Upper lobe of right lung (tissue), 1 donor: ENCODE data around the gene TMEM31. TPM values are rescaled to one million over a fixed set of nuclear protein-coding genes. Genes with fewer than 3 reads are reported as not detected.

Experiments used
- ATAC-seq: fragments of 200-7000 bp; cut with Tn5 transposase; one replicate; pipeline ENCODE4 v1.9.1; 2020; ENCODE audit warnings: mild to moderate bottlenecking, moderate library complexity
- DNase-seq: peaks from one replicate; pipeline ENCODE4 v3.0.0-alpha.2; 2020
- H3K27ac ChIP-seq: fragments of 200-600 bp; one replicate; pipeline ENCODE4 v1.8.0; 2022
- H3K27me3 ChIP-seq: fragments of 200-600 bp; one replicate; pipeline ENCODE4 v1.8.0; 2022; ENCODE audit warnings: mild to moderate bottlenecking
- H3K36me3 ChIP-seq: fragments of 200-600 bp; one replicate; pipeline ENCODE4 v1.8.0; 2022
- H3K4me1 ChIP-seq: fragments of 200-600 bp; one replicate; pipeline ENCODE4 v1.8.0; 2022
- H3K4me3 ChIP-seq: fragments of 200-600 bp; one replicate; pipeline ENCODE4 v1.8.0; 2022; ENCODE audit warnings: mild to moderate bottlenecking
- H3K9me3 ChIP-seq: fragments of 200-600 bp; one replicate; pipeline ENCODE4 v1.8.0; 2022
- CTCF ChIP-seq: fragments of 200-600 bp; IDR thresholded peaks from one replicate; pipeline ENCODE4 v1.8.0; 2022; ENCODE audit warnings: antibody characterized with exemption
- intact Hi-C: fragments of 100-400 bp; cut with DNase I; formaldehyde crosslinking; loops from one replicate; pipeline ENCODE4 v1.11.0; 2022
- total RNA-seq: library from RNA; stranded (reverse); fragmentation: NEBNext Ultra II Directional; extraction: Animal tissue kit (Norgen Biotek cat#: 25700); gene quantifications from one replicate; pipeline ENCODE4 v1.2.1, GENCODE V29; 2021
- donor health status: DM: no; HTN: yes; CAD: no; lungs with severe emphysema.

Gene TMEM31
- total RNA-seq, 1 donor from 2014 or later: not detected

GRCh38 chrX:103729015-103729414, 18.3 kb downstream of the TMEM31 start:
- no peak overlapping the region for H3K4me3 ChIP-seq
- H3K27ac ChIP-seq: no peak overlapping the region
- H3K9me3 ChIP-seq: no peaks in the 10 kb centered on the region
- H3K4me1 ChIP-seq: no peaks in the 10 kb centered on the region
- DNase-seq: no peak
- no peak for ATAC-seq
- no peaks in the 10 kb centered on the region for H3K27me3 ChIP-seq
- no peak for TF ChIP-seq CTCF
- no peaks in the 10 kb centered on the region for H3K36me3 ChIP-seq
- intact Hi-C loops: no loop called here

DNA sequence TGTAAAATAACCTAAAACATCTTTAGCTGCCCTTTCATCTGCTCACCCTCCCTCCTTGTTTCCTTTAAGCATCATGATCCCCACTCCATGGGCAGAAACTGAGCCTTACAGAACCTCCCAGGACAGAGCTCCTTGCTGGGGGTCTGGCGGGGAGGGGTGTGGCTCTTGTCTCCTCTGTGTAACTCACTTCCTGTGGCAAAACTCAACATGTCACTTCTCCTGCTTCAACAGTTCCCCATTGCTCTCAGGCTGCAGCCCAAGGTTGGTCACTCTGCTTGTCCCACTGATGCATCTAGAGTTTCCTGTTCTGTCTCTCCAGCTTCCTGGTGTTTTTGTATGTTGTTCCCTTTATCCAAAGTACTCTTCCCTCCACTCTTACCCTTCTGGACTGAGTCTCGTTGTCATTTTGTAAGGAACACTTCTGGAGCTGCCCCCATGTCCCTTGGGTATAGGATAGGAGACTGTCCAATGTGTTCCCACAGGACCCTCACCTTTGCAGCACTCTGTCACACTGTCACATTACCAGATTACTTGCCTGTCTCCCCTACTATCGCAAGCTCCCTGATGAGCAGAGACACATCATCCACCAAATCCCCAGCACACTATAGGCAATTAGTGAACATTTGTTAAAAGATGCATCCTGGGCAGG, 19.6 kb downstream of the TMEM31 start:
- no peaks in the 10 kb centered on the region for H3K36me3 ChIP-seq
- no peaks in the 10 kb centered on the region for H3K9me3 ChIP-seq
- TF ChIP-seq CTCF: no peak
- H3K27me3 ChIP-seq: no peaks in the 10 kb centered on the region
- intact Hi-C loops: no loop called here
- no peak for ATAC-seq
- no peak overlapping the region for H3K4me3 ChIP-seq
- no peaks in the 10 kb centered on the region for H3K4me1 ChIP-seq
- DNase-seq: no peak
- H3K27ac ChIP-seq: no peak overlapping the region

GRCh38 chrX:103730796-103731493, 20.2 kb downstream of the TMEM31 start:
- DNase-seq (no peak), ATAC-seq (no peak)
- H3K36me3 ChIP-seq: no peaks in the 10 kb centered on the region
- no peaks in the 10 kb centered on the region for H3K27me3 ChIP-seq
- no peak for TF ChIP-seq CTCF
- H3K9me3 ChIP-seq: no peaks in the 10 kb centered on the region
- H3K4me3 ChIP-seq: no peak overlapping the region
- no peak overlapping the region for H3K27ac ChIP-seq
- H3K4me1 ChIP-seq: no peaks in the 10 kb centered on the region
- intact Hi-C loops: no loop called here

DNA sequence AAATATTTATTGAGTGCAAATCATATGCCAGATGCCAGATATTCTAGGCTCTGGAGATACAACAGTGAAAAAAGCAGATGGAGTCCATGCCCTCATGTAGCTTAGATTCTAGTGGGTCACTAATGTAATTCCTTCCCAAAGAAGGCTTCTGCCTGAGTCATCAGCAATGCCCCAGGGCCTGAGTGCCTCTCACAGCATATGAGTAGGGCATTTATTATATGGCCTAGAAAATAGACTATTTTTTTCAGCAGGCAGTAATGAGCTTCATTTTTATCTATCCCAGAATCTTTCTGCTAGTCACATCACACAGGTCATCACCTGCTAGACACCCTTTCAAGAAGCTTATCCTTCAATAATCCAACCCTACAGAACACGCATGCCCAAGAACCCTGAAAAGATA, 22.3 kb downstream of the TMEM31 start:
- Histone ChIP-seq H3K36me3 (no peaks in the 10 kb centered on the region), H3K27me3 (no peaks in the 10 kb centered on the region), H3K4me1 (no peaks in the 10 kb centered on the region), H3K9me3 (no peaks in the 10 kb centered on the region), H3K27ac (no peak overlapping the region), H3K4me3 (no peak overlapping the region)
- DNase-seq: no peak
- no peak for ATAC-seq
- no peak for TF ChIP-seq CTCF
- intact Hi-C loops: no loop called here

DNA sequence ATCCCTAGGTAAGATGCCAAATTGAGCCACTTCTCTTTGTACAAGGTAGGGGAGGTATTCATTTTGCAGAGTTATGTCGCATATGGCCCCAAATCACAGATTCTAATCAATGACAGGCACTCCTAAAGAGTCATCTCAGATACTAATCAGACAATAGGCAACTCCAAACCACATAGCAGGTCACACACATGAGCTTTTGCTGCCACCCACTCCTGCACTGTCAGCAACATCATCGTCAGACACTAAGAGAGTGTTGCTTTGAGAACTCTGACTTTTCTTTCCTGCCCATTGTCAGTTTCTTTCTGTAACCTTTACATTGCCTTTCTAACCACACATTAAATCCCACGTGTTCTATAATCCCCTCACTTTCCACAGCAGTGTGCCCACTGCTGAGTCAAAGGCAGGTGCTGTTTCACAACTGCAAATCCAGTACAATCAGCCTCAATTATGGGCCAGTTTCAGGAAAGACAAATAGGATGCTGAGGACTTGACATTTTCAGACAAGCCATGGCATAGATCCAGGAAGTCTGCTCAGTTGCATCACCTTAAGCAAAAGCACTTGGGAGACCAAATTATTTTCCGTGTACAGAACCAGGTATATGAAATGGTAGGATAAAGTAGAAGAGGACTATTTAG, 23.5 kb downstream of the TMEM31 start:
- intact Hi-C loops: no loop called here
- ATAC-seq: no peak
- H3K9me3 ChIP-seq: no peaks in the 10 kb centered on the region
- H3K27ac ChIP-seq: no peak overlapping the region
- no peak overlapping the region for H3K4me3 ChIP-seq
- H3K27me3 ChIP-seq: no peaks in the 10 kb centered on the region
- H3K4me1 ChIP-seq: no peaks in the 10 kb centered on the region
- H3K36me3 ChIP-seq: no peaks in the 10 kb centered on the region
- no peak for TF ChIP-seq CTCF
- DNase-seq: no peak
